ENCODE results near the gene GPR149. TPM values are rescaled to one million over a fixed set of nuclear protein-coding genes. Genes with fewer than 3 reads are reported as not detected.

The GPR149 gene
- total and polyA plus RNA-seq, 10 of the 15 experiments (the other 5 are each of a cell fraction or from before 2014, with no cell fraction given): not detected

DNA sequence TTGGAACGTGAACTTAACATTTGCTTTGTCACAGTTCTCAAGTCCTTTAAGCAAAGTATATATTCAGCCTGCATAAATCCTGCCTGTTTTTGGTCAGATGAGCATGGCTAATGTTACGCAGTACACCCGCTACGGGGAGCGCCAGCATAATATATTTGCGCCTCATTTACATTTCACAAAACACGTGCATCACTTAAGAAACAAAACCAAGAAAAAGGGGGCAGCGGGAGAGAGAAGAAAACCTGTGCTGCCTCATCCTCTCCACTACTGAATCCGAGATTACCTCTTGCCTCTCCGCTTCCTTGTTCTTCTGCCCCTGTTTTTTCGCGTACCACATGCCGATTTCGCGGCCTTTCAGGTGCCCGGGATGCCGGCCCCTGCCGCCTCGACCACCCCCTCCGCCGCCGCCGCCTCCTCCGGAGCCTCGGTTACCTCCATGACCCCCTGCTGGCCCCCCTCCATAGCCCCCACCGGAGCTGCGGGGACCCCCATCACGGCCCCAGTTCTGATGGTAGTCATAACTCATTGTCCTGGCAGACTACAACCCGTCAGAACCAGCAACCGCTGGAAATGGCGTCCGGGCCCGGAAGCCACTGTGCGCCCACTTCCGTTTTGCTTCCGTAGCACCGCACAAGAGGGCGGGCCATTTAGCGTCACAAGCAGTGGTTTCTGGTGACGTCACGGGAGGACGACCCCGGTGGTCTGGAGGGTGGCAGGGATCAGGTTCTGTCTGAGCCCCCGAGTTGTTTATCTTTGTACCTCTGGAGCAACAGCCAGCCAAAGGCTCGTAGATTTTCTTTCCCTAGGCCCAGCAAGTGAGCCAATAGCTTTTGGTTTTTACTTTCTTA is 105.9 kb downstream of the GPR149 start, which contains the start of gene DHX36 (continued):
- TF ChIP-seq, protein P1, sequence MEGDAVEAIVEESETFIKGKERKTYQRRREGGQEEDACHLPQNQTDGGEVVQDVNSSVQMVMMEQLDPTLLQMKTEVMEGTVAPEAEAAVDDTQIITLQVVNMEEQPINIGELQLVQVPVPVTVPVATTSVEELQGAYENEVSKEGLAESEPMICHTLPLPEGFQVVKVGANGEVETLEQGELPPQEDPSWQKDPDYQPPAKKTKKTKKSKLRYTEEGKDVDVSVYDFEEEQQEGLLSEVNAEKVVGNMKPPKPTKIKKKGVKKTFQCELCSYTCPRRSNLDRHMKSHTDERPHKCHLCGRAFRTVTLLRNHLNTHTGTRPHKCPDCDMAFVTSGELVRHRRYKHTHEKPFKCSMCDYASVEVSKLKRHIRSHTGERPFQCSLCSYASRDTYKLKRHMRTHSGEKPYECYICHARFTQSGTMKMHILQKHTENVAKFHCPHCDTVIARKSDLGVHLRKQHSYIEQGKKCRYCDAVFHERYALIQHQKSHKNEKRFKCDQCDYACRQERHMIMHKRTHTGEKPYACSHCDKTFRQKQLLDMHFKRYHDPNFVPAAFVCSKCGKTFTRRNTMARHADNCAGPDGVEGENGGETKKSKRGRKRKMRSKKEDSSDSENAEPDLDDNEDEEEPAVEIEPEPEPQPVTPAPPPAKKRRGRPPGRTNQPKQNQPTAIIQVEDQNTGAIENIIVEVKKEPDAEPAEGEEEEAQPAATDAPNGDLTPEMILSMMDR (IDR thresholded peaks at IDR 0.05 in 2 of 3, conservative IDR thresholded peaks at IDR 0.05 in 1 of 3; ENCODE audit: control insufficient read depth in 2 of 3, extremely low read depth in 1 of 3, insufficient read depth in 1 of 3, low read depth in 3 of 3, low read length in 3 of 3): peak in 1 of 3 experiments; percentile 32; a peak in 2 of 6 replicates
- TF ChIP-seq, protein P2, sequence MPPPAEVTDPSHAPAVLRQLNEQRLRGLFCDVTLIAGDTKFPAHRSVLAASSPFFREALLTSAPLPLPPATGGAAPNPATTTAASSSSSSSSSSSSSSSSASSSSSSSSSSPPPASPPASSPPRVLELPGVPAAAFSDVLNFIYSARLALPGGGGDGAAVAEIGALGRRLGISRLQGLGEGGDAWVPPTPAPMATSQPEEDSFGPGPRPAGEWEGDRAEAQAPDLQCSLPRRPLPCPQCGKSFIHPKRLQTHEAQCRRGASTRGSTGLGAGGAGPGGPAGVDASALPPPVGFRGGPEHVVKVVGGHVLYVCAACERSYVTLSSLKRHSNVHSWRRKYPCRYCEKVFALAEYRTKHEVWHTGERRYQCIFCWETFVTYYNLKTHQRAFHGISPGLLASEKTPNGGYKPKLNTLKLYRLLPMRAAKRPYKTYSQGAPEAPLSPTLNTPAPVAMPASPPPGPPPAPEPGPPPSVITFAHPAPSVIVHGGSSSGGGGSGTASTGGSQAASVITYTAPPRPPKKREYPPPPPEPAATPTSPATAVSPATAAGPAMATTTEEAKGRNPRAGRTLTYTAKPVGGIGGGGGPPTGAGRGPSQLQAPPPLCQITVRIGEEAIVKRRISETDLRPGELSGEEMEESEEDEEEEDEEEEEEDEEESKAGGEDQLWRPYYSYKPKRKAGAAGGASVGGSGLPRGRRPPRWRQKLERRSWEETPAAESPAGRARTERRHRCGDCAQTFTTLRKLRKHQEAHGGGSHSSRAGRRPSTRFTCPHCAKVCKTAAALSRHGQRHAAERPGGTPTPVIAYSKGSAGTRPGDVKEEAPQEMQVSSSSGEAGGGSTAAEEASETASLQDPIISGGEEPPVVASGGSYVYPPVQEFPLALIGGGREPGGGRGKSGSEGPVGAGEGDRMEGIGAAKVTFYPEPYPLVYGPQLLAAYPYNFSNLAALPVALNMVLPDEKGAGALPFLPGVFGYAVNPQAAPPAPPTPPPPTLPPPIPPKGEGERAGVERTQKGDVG (CRISPR knock-in tag; IDR thresholded peaks at IDR 0.05): no peak
- TF ChIP-seq, protein P3, sequence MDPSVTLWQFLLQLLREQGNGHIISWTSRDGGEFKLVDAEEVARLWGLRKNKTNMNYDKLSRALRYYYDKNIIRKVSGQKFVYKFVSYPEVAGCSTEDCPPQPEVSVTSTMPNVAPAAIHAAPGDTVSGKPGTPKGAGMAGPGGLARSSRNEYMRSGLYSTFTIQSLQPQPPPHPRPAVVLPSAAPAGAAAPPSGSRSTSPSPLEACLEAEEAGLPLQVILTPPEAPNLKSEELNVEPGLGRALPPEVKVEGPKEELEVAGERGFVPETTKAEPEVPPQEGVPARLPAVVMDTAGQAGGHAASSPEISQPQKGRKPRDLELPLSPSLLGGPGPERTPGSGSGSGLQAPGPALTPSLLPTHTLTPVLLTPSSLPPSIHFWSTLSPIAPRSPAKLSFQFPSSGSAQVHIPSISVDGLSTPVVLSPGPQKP (IDR thresholded peaks at IDR 0.05; ENCODE audit: low read depth, low read length): peak; percentile 64
- TF ChIP-seq IRF4 (IDR thresholded peaks at IDR 0.05; ENCODE audit: low read depth, low read length) (0 out of 2 replicates have a peak, but pooled peaks have one; percentile 35), SIN3A (IDR thresholded peaks at IDR 0.05; ENCODE audit: low read depth, low read length) (peak; percentile 70; the same call in 1 of the 2 replicates), MXI1 (IDR thresholded peaks at IDR 0.05; ENCODE audit: low read depth, low read length) (no peak), SIX5 (IDR thresholded peaks at IDR 0.05; ENCODE audit: low read depth, low read length, severe bottlenecking) (no peak), KAT2A (conservative IDR thresholded peaks at IDR 0.05; ENCODE audit: control insufficient read depth, low read depth, low read length) (no peak), MYB (IDR thresholded peaks at IDR 0.05; ENCODE audit: borderline replicate concordance, low read depth, low read length) (no peak), RFX5 (IDR thresholded peaks at IDR 0.05; ENCODE audit: low read depth, low read length) (peak; percentile 55; the same call in 1 of the 2 replicates), CBFB (IDR thresholded peaks at IDR 0.05; ENCODE audit: low read depth) (peak; percentile 64; the same call in 1 of the 2 replicates), IKZF1 (conservative IDR thresholded peaks at IDR 0.05) (peak; percentile 47; the same call in 1 of the 2 replicates), EP300 (IDR thresholded peaks at IDR 0.05; ENCODE audit: borderline replicate concordance in 1 of 2, control insufficient read depth in 1 of 2, low read depth in 2 of 2, low read length in 2 of 2) (no peak), ZNF24 (IDR thresholded peaks at IDR 0.05) (no peak), POU2F2 (IDR thresholded peaks at IDR 0.05; ENCODE audit: borderline replicate concordance, low read depth, low read length) (peak; percentile 50; the same call in 2 of the 3 replicates), BACH1 (IDR thresholded peaks at IDR 0.05; ENCODE audit: borderline replicate concordance) (no peak)
- TF ChIP-seq, protein P4, sequence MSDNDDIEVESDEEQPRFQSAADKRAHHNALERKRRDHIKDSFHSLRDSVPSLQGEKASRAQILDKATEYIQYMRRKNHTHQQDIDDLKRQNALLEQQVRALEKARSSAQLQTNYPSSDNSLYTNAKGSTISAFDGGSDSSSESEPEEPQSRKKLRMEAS (IDR thresholded peaks at IDR 0.05; ENCODE audit: low read depth, low read length): no peak
- TF ChIP-seq, protein P5, sequence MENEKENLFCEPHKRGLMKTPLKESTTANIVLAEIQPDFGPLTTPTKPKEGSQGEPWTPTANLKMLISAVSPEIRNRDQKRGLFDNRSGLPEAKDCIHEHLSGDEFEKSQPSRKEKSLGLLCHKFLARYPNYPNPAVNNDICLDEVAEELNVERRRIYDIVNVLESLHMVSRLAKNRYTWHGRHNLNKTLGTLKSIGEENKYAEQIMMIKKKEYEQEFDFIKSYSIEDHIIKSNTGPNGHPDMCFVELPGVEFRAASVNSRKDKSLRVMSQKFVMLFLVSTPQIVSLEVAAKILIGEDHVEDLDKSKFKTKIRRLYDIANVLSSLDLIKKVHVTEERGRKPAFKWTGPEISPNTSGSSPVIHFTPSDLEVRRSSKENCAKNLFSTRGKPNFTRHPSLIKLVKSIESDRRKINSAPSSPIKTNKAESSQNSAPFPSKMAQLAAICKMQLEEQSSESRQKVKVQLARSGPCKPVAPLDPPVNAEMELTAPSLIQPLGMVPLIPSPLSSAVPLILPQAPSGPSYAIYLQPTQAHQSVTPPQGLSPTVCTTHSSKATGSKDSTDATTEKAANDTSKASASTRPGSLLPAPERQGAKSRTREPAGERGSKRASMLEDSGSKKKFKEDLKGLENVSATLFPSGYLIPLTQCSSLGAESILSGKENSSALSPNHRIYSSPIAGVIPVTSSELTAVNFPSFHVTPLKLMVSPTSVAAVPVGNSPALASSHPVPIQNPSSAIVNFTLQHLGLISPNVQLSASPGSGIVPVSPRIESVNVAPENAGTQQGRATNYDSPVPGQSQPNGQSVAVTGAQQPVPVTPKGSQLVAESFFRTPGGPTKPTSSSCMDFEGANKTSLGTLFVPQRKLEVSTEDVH (IDR thresholded peaks at IDR 0.05; ENCODE audit: low read depth, partially characterized antibody): peak; percentile 68
